AG09319 (cell line): Measurements from ENCODE around the gene USP7.

Experiments
- DNase-seq: peaks from one replicate; pipeline ENCODE4 v3.0.0-alpha.2; 2010; ENCODE audit warnings: low read depth; ENCODE audit errors: extremely low read depth
- TF ChIP-seq, protein P1 (sequence below): IDR thresholded peaks from 2 replicates; pipeline ENCODE4 v1.5.1; 2011; ENCODE audit warnings: low read depth, mild to moderate bottlenecking, inconsistent platforms, low read length, moderate library complexity

Gene USP7

DNA sequence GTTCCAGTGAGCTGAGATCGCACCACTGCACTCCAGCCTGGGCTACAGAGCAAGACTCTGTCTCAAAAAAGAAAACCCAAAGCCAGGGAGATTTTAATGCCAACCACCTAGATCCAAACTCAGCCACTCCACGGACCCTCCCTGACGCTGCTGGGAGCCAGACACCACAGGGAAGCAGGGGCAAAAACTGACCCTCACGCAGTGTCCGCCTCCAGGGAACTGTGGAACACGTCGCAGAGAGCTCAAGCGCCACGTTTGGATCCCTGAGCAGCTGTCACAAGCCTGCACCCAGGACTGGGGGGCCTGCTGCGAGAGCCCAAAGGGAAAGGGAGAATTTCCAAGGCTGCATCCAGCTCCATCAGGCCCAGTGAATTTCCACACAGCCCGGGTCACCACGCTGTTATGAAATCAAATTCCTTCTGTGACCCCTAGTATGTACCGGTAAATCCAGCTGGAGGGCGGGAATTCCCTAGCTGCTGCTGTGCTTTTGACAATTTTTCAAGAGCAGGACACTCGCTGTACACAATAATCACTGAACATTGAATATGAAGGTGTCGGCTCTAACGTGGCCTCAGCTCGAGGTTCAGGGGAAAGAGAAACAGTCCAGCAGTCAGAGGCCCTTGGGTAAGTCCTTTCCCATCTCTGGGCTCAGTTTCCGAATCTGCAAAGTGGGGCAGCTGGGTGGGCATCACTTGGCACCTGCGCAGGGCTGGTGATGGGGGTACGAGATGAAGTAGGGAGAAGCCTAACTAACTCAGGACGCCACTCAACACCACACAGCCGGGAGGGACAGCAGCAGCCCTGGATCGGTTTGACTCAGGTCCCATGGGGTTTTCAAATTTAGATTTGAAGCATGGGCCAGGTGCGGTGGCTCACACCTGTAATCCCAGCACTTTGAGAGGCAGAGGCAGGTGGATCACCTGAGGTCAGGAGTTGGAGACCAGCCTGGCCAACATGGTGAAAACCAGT lies 103.5 kb downstream of the USP7 start:
- TF ChIP-seq, protein P1, sequence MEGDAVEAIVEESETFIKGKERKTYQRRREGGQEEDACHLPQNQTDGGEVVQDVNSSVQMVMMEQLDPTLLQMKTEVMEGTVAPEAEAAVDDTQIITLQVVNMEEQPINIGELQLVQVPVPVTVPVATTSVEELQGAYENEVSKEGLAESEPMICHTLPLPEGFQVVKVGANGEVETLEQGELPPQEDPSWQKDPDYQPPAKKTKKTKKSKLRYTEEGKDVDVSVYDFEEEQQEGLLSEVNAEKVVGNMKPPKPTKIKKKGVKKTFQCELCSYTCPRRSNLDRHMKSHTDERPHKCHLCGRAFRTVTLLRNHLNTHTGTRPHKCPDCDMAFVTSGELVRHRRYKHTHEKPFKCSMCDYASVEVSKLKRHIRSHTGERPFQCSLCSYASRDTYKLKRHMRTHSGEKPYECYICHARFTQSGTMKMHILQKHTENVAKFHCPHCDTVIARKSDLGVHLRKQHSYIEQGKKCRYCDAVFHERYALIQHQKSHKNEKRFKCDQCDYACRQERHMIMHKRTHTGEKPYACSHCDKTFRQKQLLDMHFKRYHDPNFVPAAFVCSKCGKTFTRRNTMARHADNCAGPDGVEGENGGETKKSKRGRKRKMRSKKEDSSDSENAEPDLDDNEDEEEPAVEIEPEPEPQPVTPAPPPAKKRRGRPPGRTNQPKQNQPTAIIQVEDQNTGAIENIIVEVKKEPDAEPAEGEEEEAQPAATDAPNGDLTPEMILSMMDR, result no peak
- no peak for DNase-seq

DNA sequence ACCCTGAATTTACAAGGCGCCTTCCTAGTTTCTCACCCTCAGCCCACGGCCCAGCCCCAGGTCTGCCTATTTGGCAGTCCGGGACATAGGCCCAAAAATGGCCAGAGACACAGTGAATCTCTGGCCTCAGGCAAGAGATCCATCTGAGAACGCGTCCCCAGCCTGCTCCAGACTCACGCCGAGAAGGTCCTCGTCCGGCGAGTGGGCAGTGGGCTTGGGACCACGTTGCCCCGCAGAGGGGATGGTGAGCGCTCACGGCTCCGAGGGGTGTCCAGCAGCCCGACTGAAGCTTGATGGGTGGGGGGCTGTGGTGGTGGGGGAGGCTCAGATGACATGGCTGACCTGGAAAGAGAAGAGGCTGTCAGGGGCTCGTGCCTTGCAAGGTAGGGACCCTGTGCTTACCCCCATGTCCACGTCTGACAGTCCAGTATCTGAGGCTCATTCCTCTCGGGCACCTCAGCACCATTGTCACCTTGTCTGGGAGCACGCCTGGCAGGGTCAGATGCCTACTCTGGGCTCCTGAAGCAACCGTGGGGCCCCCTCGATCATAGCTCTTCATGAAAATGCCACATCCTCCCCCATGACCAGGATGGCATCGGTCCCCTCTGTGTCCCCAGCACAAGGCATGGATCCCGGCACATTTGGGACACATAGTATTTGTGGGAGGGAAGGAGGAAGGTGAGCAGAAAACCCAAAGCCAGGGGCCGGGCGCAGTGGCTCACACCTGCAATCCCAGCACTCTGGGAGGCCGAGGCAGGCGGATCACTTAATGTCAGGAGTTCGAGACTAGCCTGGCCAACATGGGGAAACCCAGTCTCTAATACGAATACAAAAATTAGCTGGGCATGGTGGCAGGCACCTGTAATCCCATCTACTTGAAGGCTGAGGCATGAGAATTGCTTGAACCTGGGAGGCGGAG lies 104.5 kb downstream of the USP7 start:
- TF ChIP-seq, protein P1, result no peak
- no peak for DNase-seq

DNA sequence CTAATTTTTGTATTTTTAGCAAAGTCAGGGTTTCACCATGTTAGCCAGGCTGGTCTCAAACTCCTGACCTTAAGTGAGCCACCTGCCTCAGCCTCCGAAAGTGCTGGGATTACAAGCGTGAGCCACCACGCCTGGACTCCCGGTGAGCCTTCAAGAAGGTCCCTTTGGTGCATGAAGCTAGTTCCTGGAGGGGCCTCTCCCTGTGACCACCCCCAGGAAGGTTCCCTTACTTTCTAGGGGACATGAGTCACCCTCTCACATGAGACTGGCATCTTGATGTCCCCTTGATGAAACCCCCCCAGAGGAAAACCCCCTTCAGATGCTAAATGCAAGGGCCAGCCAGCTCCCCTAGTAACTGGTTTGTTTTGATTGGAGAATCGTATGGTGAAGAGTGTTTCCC lies 107.7 kb downstream of the USP7 start:
- TF ChIP-seq, protein P1, result no peak
- no peak for DNase-seq

DNA sequence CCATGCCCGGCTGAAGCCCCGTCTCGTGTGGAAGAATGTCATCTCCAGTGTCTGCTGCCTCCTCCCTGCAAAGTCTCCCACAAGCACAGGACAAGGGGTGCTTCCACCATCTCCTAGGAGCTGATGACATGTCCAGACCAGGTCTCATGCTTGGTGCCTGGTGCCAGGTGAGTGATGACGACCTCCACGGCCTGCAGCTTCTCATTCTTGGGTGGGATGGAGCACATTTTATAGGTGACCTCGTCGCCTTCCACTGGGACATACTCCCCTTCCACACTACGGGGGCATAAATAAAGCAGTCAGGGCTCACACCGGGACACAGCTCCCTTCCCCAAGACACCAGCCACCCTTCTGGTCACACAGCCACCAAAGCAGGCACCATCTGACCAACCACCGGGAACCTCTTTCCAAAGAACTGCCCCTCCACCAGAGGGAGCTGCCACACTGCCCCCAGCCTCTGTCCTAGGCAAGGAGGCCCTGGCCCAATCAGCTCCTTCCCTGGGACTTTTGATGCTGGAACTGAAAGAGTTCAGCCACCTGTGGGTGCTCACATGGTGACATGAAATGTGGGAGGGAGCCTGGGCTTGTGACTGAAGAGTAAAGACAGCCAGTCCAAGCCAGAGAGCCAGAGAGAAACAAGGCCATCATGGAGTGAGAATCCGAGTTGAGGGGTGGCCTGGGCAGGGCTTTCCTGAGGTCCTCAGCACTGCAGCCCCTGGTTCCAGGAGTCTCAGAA lies 108.5 kb downstream of the USP7 start:
- DNase-seq, result no peak
- TF ChIP-seq, protein P1, result 0 out of 2 replicates have a peak, but pooled peaks have one; percentile 1

DNA sequence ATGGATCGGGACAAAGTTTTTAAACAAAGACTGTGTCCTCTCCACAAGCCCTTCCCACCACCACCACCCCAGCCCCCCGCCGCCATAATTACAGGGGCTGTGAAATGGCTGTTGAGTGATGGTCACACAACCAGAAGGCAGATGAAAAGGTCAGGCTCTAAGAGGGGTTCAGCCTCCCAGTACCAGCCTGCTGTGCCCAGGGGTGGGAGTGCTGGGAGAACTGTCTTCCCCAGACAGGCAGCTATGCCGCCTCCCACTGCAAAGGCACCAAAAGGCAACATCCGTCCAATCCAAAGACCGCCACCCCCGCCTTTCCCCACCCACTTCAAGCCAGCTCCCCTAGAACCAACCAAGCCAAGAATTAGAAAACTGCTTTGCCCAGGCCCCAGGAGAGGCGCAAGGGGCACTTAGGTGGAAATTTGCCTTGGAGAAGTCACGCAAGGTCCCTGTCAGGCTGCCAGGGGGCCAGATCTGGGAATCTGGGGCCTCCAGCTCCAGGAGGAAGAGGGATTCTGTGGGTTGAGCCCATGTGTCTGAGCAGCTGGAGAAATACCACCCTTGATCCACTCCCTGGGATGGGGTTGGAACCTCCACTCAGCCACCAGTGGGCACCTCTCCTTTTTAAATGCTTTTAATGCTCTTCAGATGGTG lies 109.3 kb downstream of the USP7 start:
- no peak for DNase-seq
- TF ChIP-seq, protein P1, result no peak

DNA sequence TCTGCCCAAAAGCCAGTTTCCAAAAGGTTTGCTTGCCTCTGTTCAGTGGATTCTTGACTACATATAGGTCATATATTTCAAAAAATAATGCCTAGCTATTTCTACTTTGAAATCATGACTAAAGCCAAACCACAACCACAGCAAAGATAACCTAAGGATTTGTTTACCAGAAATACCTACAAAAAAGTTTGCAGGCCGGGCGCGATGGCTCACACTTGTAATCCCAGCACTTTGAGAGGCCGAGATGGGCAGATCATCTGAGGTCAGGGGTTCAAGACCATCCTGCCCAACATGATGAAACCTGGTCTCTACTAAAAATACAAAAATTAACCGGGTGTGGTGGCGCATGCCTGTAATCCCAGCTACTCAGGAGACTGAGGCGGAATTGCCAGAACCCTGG lies 110.1 kb downstream of the USP7 start:
- TF ChIP-seq, protein P1, result no peak
- no peak for DNase-seq
